ENCODE results near the gene CZIB. TPM values are rescaled to one million over a fixed set of nuclear protein-coding genes. Genes with fewer than 3 reads are reported as not detected.

Gene CZIB
- total RNA-seq, 1 experiment from 2014 or later = 43.1 TPM

DNA sequence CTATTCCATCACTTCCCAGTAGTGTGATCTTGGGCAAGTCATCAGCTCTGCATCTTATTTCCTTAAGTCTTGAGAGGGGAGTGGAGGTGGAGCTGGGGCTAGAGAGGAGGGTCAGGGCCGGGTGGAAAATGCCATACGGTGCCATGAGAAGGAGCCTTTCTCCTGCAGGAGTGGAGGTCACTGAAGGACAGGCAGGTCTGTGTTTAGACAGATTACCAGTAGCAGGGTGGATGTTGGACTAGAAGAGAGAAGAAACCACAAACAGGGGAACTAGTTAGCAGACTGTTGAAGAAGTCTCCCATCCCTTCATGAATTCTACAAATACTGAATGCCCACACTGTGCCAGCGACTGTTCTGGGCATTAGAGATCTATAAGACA, 37.7 kb downstream of the CZIB start:
- no peaks in the 10 kb centered on the region for H3K27me3 ChIP-seq (ENCODE audit: insufficient read depth, low read length)
- intact Hi-C loops (cut with micrococcal nuclease) = loop anchor here (5.0 to 10.0 kb wide), 2 partner anchors 168 to 480 kb away; no protein-coding TSS in a partner anchor
- no peaks in the 10 kb centered on the region for H3K9me2 ChIP-seq (ENCODE audit: insufficient read depth)
- TF ChIP-seq, protein P1, sequence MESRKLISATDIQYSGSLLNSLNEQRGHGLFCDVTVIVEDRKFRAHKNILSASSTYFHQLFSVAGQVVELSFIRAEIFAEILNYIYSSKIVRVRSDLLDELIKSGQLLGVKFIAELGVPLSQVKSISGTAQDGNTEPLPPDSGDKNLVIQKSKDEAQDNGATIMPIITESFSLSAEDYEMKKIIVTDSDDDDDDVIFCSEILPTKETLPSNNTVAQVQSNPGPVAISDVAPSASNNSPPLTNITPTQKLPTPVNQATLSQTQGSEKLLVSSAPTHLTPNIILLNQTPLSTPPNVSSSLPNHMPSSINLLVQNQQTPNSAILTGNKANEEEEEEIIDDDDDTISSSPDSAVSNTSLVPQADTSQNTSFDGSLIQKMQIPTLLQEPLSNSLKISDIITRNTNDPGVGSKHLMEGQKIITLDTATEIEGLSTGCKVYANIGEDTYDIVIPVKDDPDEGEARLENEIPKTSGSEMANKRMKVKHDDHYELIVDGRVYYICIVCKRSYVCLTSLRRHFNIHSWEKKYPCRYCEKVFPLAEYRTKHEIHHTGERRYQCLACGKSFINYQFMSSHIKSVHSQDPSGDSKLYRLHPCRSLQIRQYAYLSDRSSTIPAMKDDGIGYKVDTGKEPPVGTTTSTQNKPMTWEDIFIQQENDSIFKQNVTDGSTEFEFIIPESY (IDR thresholded peaks at IDR 0.05; ENCODE audit: extremely low read depth, insufficient replicate concordance, low read length) = no peak
- no peak for TF ChIP-seq ELF1 (IDR thresholded peaks at IDR 0.05; ENCODE audit: borderline replicate concordance, low read depth)
- TF ChIP-seq POLR2AphosphoS5 (IDR thresholded peaks at IDR 0.05; ENCODE audit: low read depth, low read length) = no peak
- H3K9me3 ChIP-seq (ENCODE audit: control insufficient read depth in 1 of 2, insufficient read depth in 1 of 2, low read depth in 1 of 2, low read length in 2 of 2) = no peaks in the 10 kb centered on the region
- no peaks in the 10 kb centered on the region for H4K20me1 ChIP-seq (ENCODE audit: insufficient read depth)
- POLR2A ChIA-PET = no interaction called here
- RAD21 ChIA-PET (ENCODE audit: low non-redundant PET in 1 of 2, low total read pairs in 2 of 2, uncharacterized antibody in 2 of 2, unreplicated experiment in 2 of 2) = no interaction called here
- H3K36me3 ChIP-seq (ENCODE audit: control insufficient read depth in 1 of 2, insufficient read depth in 2 of 2, low read length in 2 of 2) = no peaks in the 10 kb centered on the region
- H2AFZ ChIP-seq (ENCODE audit: low read depth, low read length, poor library complexity, severe bottlenecking) = peak overlapping the region; percentile 92
- peaks cover 0 to 13% of the 10 kb centered on the region in 2 experiments; a peak in 2 of 4 replicates for H3K4me1 ChIP-seq (ENCODE audit: control insufficient read depth in 1 of 2, insufficient read depth in 2 of 2, low read length in 2 of 2)
- H3K79me2 ChIP-seq (ENCODE audit: insufficient read depth, low read length) = no peaks in the 10 kb centered on the region
- no peak overlapping the region for H3K27ac ChIP-seq (ENCODE audit: low read depth, low read length)
- no peak overlapping the region for H3K4me3 ChIP-seq (replicated peaks in 1 of 2; ENCODE audit: low read depth in 1 of 2, low read length in 2 of 2)
- no TSS peak for BruUV-seq (replicated peaks)
- CTCF ChIA-PET = interaction anchor here (0.6 to 2.9 kb wide), 6 partner anchors 9 to 469 kb away, joined by 3 to 15 read pairs (median 5); no protein-coding TSS in a partner anchor
- peak overlapping the region; percentile 46 for H3K4me2 ChIP-seq (ENCODE audit: low read length)
- DNase-seq (ENCODE audit: low read depth, low spot score) (no peak), ATAC-seq (no peak)
- H3K9ac ChIP-seq (ENCODE audit: low read length) = no peak overlapping the region

- Histone ChIP-seq H3K9me2 (ENCODE audit: insufficient read depth) (no peaks in the 10 kb centered on the region), H3K36me3 (ENCODE audit: control insufficient read depth in 1 of 2, insufficient read depth in 2 of 2, low read length in 2 of 2) (no peaks in the 10 kb centered on the region), H4K20me1 (ENCODE audit: insufficient read depth) (no peaks in the 10 kb centered on the region), H3K4me3 (replicated peaks in 1 of 2; ENCODE audit: low read depth in 1 of 2, low read length in 2 of 2) (no peak overlapping the region), H3K4me1 (ENCODE audit: control insufficient read depth in 1 of 2, insufficient read depth in 2 of 2, low read length in 2 of 2) (peaks cover 0 to 13% of the 10 kb centered on the region in 2 experiments; a peak in 2 of 4 replicates), H2AFZ (ENCODE audit: low read depth, low read length, poor library complexity, severe bottlenecking) (peak overlapping the region; percentile 92), H3K9ac (ENCODE audit: low read length) (no peak overlapping the region), H3K27ac (ENCODE audit: low read depth, low read length) (no peak overlapping the region), H3K79me2 (ENCODE audit: insufficient read depth, low read length) (no peaks in the 10 kb centered on the region), H3K9me3 (ENCODE audit: control insufficient read depth in 1 of 2, insufficient read depth in 1 of 2, low read depth in 1 of 2, low read length in 2 of 2) (no peaks in the 10 kb centered on the region), H3K27me3 (ENCODE audit: insufficient read depth, low read length) (no peaks in the 10 kb centered on the region), H3K4me2 (ENCODE audit: low read length) (peak overlapping the region; percentile 46)
- DNase-seq (ENCODE audit: low read depth, low spot score) (peak; percentile 80), ATAC-seq (peak; percentile 94)
- ChIA-PET POLR2A (no interaction called here), CTCF (interaction anchor here (0.6 to 2.9 kb wide), 6 partner anchors 8 to 469 kb away, joined by 3 to 15 read pairs (median 5); no protein-coding TSS in a partner anchor), RAD21 (ENCODE audit: low non-redundant PET in 1 of 2, low total read pairs in 2 of 2, uncharacterized antibody in 2 of 2, unreplicated experiment in 2 of 2) (no interaction called here)
- intact Hi-C loops (cut with micrococcal nuclease) = loop anchor here (5.0 to 10.0 kb wide), 2 partner anchors 167 to 480 kb away; no protein-coding TSS in a partner anchor
- no TSS peak for BruUV-seq (replicated peaks)
- TF ChIP-seq, protein P1 (IDR thresholded peaks at IDR 0.05; ENCODE audit: extremely low read depth, insufficient replicate concordance, low read length) = no peak
- TF ChIP-seq MAX (IDR thresholded peaks at IDR 0.05) = peak; percentile 69
- no peak for TF ChIP-seq JUND (IDR thresholded peaks at IDR 0.05)
- TF ChIP-seq EGR1 (IDR thresholded peaks at IDR 0.05; ENCODE audit: low read depth) = no peak
- TF ChIP-seq, protein P2, sequence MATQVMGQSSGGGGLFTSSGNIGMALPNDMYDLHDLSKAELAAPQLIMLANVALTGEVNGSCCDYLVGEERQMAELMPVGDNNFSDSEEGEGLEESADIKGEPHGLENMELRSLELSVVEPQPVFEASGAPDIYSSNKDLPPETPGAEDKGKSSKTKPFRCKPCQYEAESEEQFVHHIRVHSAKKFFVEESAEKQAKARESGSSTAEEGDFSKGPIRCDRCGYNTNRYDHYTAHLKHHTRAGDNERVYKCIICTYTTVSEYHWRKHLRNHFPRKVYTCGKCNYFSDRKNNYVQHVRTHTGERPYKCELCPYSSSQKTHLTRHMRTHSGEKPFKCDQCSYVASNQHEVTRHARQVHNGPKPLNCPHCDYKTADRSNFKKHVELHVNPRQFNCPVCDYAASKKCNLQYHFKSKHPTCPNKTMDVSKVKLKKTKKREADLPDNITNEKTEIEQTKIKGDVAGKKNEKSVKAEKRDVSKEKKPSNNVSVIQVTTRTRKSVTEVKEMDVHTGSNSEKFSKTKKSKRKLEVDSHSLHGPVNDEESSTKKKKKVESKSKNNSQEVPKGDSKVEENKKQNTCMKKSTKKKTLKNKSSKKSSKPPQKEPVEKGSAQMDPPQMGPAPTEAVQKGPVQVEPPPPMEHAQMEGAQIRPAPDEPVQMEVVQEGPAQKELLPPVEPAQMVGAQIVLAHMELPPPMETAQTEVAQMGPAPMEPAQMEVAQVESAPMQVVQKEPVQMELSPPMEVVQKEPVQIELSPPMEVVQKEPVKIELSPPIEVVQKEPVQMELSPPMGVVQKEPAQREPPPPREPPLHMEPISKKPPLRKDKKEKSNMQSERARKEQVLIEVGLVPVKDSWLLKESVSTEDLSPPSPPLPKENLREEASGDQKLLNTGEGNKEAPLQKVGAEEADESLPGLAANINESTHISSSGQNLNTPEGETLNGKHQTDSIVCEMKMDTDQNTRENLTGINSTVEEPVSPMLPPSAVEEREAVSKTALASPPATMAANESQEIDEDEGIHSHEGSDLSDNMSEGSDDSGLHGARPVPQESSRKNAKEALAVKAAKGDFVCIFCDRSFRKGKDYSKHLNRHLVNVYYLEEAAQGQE (IDR thresholded peaks at IDR 0.05; ENCODE audit: low read depth) = no peak
- TF ChIP-seq ATF3 (IDR thresholded peaks at IDR 0.05) = no peak
- no peak for TF ChIP-seq EZH2phosphoT487 (IDR thresholded peaks at IDR 0.05; ENCODE audit: borderline replicate concordance)
- TF ChIP-seq POLR2A (IDR thresholded peaks at IDR 0.05; ENCODE audit: borderline replicate concordance, extremely low read depth, insufficient read depth, insufficient read length) = no peak
- no peak for TF ChIP-seq SIN3A (IDR thresholded peaks at IDR 0.05; ENCODE audit: low read depth)
These were observed 38.3 kb downstream of the CZIB start for GRCh38 chr1:53182111-53182593.

All from HCT116 (cell line).